ENCODE measurements around the gene CACNA1I. TPM values are rescaled to one million over a fixed set of nuclear protein-coding genes. Genes with fewer than 3 reads are reported as not detected.
A peak's percentile ranks its signal among the peaks of the same experiment; 100 is the strongest.

Gene CACNA1I
- total and polyA plus RNA-seq, 2 experiments from 2014 or later = 0.42 to 2.4 TPM

GRCh38 chr22:39713799-39714290 is 143.3 kb downstream of the CACNA1I start:
- Histone ChIP-seq H3F3A (replicated peaks; ENCODE audit: low read depth) (no peaks in the 10 kb centered on the region), H3K4me2 (no peak overlapping the region), H2AFZ (0 out of 2 replicates have a peak overlapping the region, but pooled peaks have one; percentile 14), H3K36me3 (ENCODE audit: insufficient read depth) (no peaks in the 10 kb centered on the region), H3K79me2 (replicated peaks; ENCODE audit: insufficient read depth) (no peaks in the 10 kb centered on the region), H4K20me1 (replicated peaks; ENCODE audit: insufficient read depth) (no peaks in the 10 kb centered on the region), H3K27ac (ENCODE audit: low read depth) (no peak overlapping the region), H3K4me1 (ENCODE audit: insufficient read depth) (no peaks in the 10 kb centered on the region), H3K27me3 (ENCODE audit: insufficient read depth) (no peaks in the 10 kb centered on the region), H3K4me3 (no peak overlapping the region), H3K9me2 (ENCODE audit: insufficient read depth) (no peaks in the 10 kb centered on the region)
- no peaks in the 10 kb centered on the region for H3K9me3 Mint-ChIP-seq
- no peak overlapping the region for H3K4me3 Mint-ChIP-seq
- H3K4me1 Mint-ChIP-seq = peaks cover 14% of the 10 kb centered on the region
- no peak for DNase-seq (ENCODE audit: low spot score)
- ATAC-seq = 0 out of 3 replicates have a peak, but pooled peaks have one; percentile 12
- H3K36me3 Mint-ChIP-seq (ENCODE audit: low read depth) = no peaks in the 10 kb centered on the region
- TF ChIP-seq EZH2phosphoT487 (IDR thresholded peaks at IDR 0.05; ENCODE audit: unreplicated experiment) = no peak
- H3K27ac Mint-ChIP-seq = no peak overlapping the region
- peaks cover 9% of the 10 kb centered on the region for H3K27me3 Mint-ChIP-seq (ENCODE audit: insufficient read depth, low read depth, poor library complexity)

DNA sequence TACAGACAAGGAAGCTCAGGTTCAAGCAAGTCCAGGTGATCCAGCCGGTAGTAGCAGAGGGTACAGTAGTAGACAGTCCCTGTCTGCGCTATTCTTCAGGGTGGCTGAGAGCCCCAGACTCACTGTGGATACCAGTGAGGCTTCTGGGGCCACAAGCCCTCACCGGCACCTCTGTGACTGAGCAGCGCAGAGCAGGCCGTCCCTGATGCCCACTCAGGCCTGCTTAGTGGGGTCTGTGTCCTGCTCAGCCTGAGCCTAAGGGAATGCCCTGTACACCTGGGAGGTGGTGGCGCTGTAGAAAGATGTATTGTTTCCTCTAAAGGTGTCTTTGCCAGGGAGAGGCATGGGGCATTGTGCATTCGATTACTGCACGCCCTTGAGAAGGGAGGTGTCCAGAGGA is 143.8 kb downstream of the CACNA1I start:
- H3K36me3 ChIP-seq (ENCODE audit: insufficient read depth) = no peaks in the 10 kb centered on the region
- no peak for DNase-seq (ENCODE audit: low spot score)
- no peak overlapping the region for H3K27ac Mint-ChIP-seq
- TF ChIP-seq, protein P1, sequence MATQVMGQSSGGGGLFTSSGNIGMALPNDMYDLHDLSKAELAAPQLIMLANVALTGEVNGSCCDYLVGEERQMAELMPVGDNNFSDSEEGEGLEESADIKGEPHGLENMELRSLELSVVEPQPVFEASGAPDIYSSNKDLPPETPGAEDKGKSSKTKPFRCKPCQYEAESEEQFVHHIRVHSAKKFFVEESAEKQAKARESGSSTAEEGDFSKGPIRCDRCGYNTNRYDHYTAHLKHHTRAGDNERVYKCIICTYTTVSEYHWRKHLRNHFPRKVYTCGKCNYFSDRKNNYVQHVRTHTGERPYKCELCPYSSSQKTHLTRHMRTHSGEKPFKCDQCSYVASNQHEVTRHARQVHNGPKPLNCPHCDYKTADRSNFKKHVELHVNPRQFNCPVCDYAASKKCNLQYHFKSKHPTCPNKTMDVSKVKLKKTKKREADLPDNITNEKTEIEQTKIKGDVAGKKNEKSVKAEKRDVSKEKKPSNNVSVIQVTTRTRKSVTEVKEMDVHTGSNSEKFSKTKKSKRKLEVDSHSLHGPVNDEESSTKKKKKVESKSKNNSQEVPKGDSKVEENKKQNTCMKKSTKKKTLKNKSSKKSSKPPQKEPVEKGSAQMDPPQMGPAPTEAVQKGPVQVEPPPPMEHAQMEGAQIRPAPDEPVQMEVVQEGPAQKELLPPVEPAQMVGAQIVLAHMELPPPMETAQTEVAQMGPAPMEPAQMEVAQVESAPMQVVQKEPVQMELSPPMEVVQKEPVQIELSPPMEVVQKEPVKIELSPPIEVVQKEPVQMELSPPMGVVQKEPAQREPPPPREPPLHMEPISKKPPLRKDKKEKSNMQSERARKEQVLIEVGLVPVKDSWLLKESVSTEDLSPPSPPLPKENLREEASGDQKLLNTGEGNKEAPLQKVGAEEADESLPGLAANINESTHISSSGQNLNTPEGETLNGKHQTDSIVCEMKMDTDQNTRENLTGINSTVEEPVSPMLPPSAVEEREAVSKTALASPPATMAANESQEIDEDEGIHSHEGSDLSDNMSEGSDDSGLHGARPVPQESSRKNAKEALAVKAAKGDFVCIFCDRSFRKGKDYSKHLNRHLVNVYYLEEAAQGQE (IDR thresholded peaks at IDR 0.05; ENCODE audit: unreplicated experiment) = no peak
- no peak for TF ChIP-seq ZNF331 (CRISPR knock-in tag; IDR thresholded peaks at IDR 0.05; ENCODE audit: low read depth)
- no peak for TF ChIP-seq ZNF114 (CRISPR knock-in tag; IDR thresholded peaks at IDR 0.05)
- TF ChIP-seq CREB1 (CRISPR knock-in tag; IDR thresholded peaks at IDR 0.05; ENCODE audit: low read depth) = no peak
- TF ChIP-seq JUNB (IDR thresholded peaks at IDR 0.05; ENCODE audit: unreplicated experiment) = no peak
- TF ChIP-seq EZH2 (IDR thresholded peaks at IDR 0.05; ENCODE audit: low read depth, unreplicated experiment) = no peak
- TF ChIP-seq ZNF462 (CRISPR knock-in tag; IDR thresholded peaks at IDR 0.05) = no peak
- no peaks in the 10 kb centered on the region for H3K4me1 ChIP-seq (ENCODE audit: insufficient read depth)
- H4K20me1 ChIP-seq (replicated peaks; ENCODE audit: insufficient read depth) = no peaks in the 10 kb centered on the region
- H3K9me2 ChIP-seq (ENCODE audit: insufficient read depth) = no peaks in the 10 kb centered on the region
- H3K4me3 ChIP-seq = no peak overlapping the region
- H3K79me2 ChIP-seq (replicated peaks; ENCODE audit: insufficient read depth) = no peaks in the 10 kb centered on the region
- no peaks in the 10 kb centered on the region for H3K36me3 Mint-ChIP-seq (ENCODE audit: low read depth)
- H3K27ac ChIP-seq (ENCODE audit: low read depth) = no peak overlapping the region
- no peak for ATAC-seq
- peaks cover 12% of the 10 kb centered on the region for H3K27me3 Mint-ChIP-seq (ENCODE audit: insufficient read depth, low read depth, poor library complexity)
- no peak overlapping the region for H3K4me2 ChIP-seq
- peaks cover 14% of the 10 kb centered on the region for H3K4me1 Mint-ChIP-seq
- no peaks in the 10 kb centered on the region for H3K9me3 Mint-ChIP-seq
- no peak overlapping the region for H3K4me3 Mint-ChIP-seq
- no peaks in the 10 kb centered on the region for H3F3A ChIP-seq (replicated peaks; ENCODE audit: low read depth)
- no peaks in the 10 kb centered on the region for H3K27me3 ChIP-seq (ENCODE audit: insufficient read depth)
- H2AFZ ChIP-seq = no peak overlapping the region

All from GM23338 (cell line).